Fibroblast of lung (primary cell): ENCODE results near the gene ZNF22. TPM values are rescaled to one million over a fixed set of nuclear protein-coding genes. Genes with fewer than 3 reads are reported as not detected.
A peak's percentile ranks its signal among the peaks of the same experiment; 100 is the strongest.

Experiments used
- DNase-seq, 2 donors: peaks; one replicate each; pipeline versions ENCODE4 v3.0.0 to v3.0.0-alpha.2; 2010; ENCODE audit warnings: low read depth in 2 of 2
- H2AFZ ChIP-seq: 2 replicates; pipeline ENCODE4 v1.5.1; 2012; ENCODE audit warnings: low read length, control low read depth, inconsistent platforms
- H3K27ac ChIP-seq: 2 replicates; pipeline ENCODE4 v1.5.1; 2011; ENCODE audit warnings: low read length, control low read depth; ENCODE audit not compliant: insufficient read depth
- H3K27me3 ChIP-seq: 2 replicates; pipeline ENCODE4 v1.5.1; 2011; ENCODE audit warnings: mild to moderate bottlenecking, low read length; ENCODE audit not compliant: control insufficient read depth, insufficient read depth
- H3K36me3 ChIP-seq: 2 replicates; pipeline ENCODE4 v1.5.1; 2011; ENCODE audit warnings: low read length; ENCODE audit not compliant: control insufficient read depth, insufficient read depth
- H3K4me1 ChIP-seq: 2 replicates; pipeline ENCODE4 v1.5.1; 2011; ENCODE audit warnings: low read length; ENCODE audit not compliant: control insufficient read depth, insufficient read depth; ENCODE audit errors: extremely low read depth
- H3K4me2 ChIP-seq: 2 replicates; pipeline ENCODE4 v1.5.1; 2011; ENCODE audit warnings: low read length, control low read depth; ENCODE audit not compliant: insufficient read depth; ENCODE audit errors: extremely low read depth
- H3K4me3 ChIP-seq, 4 experiments: fragments of 200-600 bp in 1 of 4; sonication (generic) in 1 of 4; replicated peaks in 1 of 4; 2 replicates each; pipeline ENCODE4 v1.5.1; 2011 to 2016; ENCODE audit warnings: low read length in 4 of 4, low read depth in 3 of 4, mild to moderate bottlenecking in 3 of 4, control low read depth in 2 of 4, inconsistent platforms in 1 of 4, mixed read lengths in 1 of 4; ENCODE audit not compliant: insufficient read depth in 1 of 4; ENCODE audit errors: control extremely low read depth in 1 of 4
- H3K79me2 ChIP-seq: 2 replicates; pipeline ENCODE4 v1.5.1; 2012; ENCODE audit warnings: mild to moderate bottlenecking, low read length, inconsistent platforms; ENCODE audit not compliant: control insufficient read depth, insufficient read depth
- H3K9ac ChIP-seq: 2 replicates; pipeline ENCODE4 v1.5.1; 2011; ENCODE audit warnings: mild to moderate bottlenecking, low read length, control low read depth; ENCODE audit not compliant: insufficient read depth
- H3K9me3 ChIP-seq: 2 replicates; pipeline ENCODE4 v1.5.1; 2012; ENCODE audit warnings: low read depth, low read length; ENCODE audit not compliant: control insufficient read depth, insufficient read depth
- H4K20me1 ChIP-seq: 2 replicates; pipeline ENCODE4 v1.5.1; 2011; ENCODE audit warnings: low read length; ENCODE audit not compliant: control insufficient read depth, insufficient read depth; ENCODE audit errors: extremely low read depth
- CTCF ChIP-seq, 2 donors: IDR thresholded peaks in 1 of 2; conservative IDR thresholded peaks in 1 of 2; 1 replicate in 1 of 2; 2 replicates in 1 of 2; pipeline ENCODE4 v1.5.1; 2011 to 2012; ENCODE audit warnings: low read length in 2 of 2, control low read depth in 1 of 2, inconsistent platforms in 1 of 2, low read depth in 1 of 2, mild to moderate bottlenecking in 1 of 2
- EZH2 ChIP-seq: IDR thresholded peaks from 2 replicates; pipeline ENCODE4 v1.5.1; 2012; ENCODE audit warnings: low read length, control low read depth, mild to moderate bottlenecking; ENCODE audit errors: missing control alignments
- polyA minus RNA-seq: library from RNA; depleted of rRNA, polyadenylated mRNA; stranded (reverse); fragments of >200 nt; gene quantifications from 2 replicates; pipeline ENCODE4 v1.2.3, GENCODE V29; 2011; ENCODE audit warnings: low replicate concordance
- polyA plus RNA-seq, 2 donors: library from polyadenylated mRNA; depleted of rRNA in 1 of 2; stranded (reverse) in 1 of 2; unstranded in 1 of 2; fragments of >200 nt; gene quantifications; 2 replicates each; pipeline ENCODE4 v1.2.1, GENCODE V29; 2011 to 2012; ENCODE audit warnings: missing spikeins in 1 of 2
- total RNA-seq: library from RNA; depleted of rRNA; stranded (reverse); fragments of >200 nt; gene quantifications from 2 replicates; pipeline ENCODE4 v1.2.1, GENCODE V29; 2014

Gene ZNF22
- total RNA-seq (14.6 and 23.0 TPM in 2 replicates), polyA plus RNA-seq (10.9 and 16.0 TPM in 2 replicates), polyA minus RNA-seq (0.44 and 0.75 TPM in 2 replicates)
- 11.3 and 14.5 TPM in 2 replicates for polyA plus RNA-seq (2012)

GRCh38 chr10:45000752-45001380, at the start of gene ZNF22:
Gene ZNF22 (plus strand): TSS chr10:45000923. CDS start chr10:45003369, 2,446 bp downstream.
- H3K9ac ChIP-seq = peak within 1 kb of the TSS; percentile 85
- H2AFZ ChIP-seq = peak within 1 kb of the TSS; percentile 85
- peak within 1 kb of the TSS; percentile 88 for H3K27ac ChIP-seq
- peaks cover 2% of the 10 kb centered on the region for H3K36me3 ChIP-seq
- peaks cover 17% of the 10 kb centered on the region for H3K79me2 ChIP-seq
- H3K27me3 ChIP-seq = no peaks in the 10 kb centered on the region
- peaks cover 9% of the 10 kb centered on the region for H3K4me1 ChIP-seq
- peak within 1 kb of the TSS; percentile 53 to 86 (median 66) for H3K4me3 ChIP-seq
- no peaks in the 10 kb centered on the region for H4K20me1 ChIP-seq
- no peak for TF ChIP-seq EZH2
- TF ChIP-seq CTCF (conservative IDR thresholded peaks at IDR 0.05 in 1 of 2, IDR thresholded peaks at IDR 0.05 in 1 of 2; ENCODE audit: low read depth in 1 of 2, low read length in 2 of 2) = no peak
- peak; percentile 71 to 81 for DNase-seq
- peak within 1 kb of the TSS; percentile 98 for H3K4me2 ChIP-seq
- H3K9me3 ChIP-seq = no peaks in the 10 kb centered on the region

GRCh38 chr10:44951576-44952226, 49.0 kb upstream of the ZNF22 start:
- Histone ChIP-seq H2AFZ (no peak overlapping the region), H3K36me3 (no peaks in the 10 kb centered on the region), H3K9ac (no peak overlapping the region), H3K4me2 (no peak overlapping the region), H3K4me1 (no peaks in the 10 kb centered on the region), H3K4me3 (no peak overlapping the region), H3K27me3 (no peaks in the 10 kb centered on the region), H3K9me3 (no peaks in the 10 kb centered on the region), H4K20me1 (no peaks in the 10 kb centered on the region), H3K79me2 (no peaks in the 10 kb centered on the region), H3K27ac (no peak overlapping the region)
- no peak for TF ChIP-seq CTCF (conservative IDR thresholded peaks at IDR 0.05 in 1 of 2, IDR thresholded peaks at IDR 0.05 in 1 of 2; ENCODE audit: low read depth in 1 of 2, low read length in 2 of 2)
- TF ChIP-seq EZH2 = no peak
- DNase-seq = no peak

- TF ChIP-seq CTCF (conservative IDR thresholded peaks at IDR 0.05 in 1 of 2, IDR thresholded peaks at IDR 0.05 in 1 of 2; ENCODE audit: low read depth in 1 of 2, low read length in 2 of 2) = no peak
- TF ChIP-seq EZH2 = no peak
- no peak overlapping the region for H3K27ac ChIP-seq
- no peaks in the 10 kb centered on the region for H3K36me3 ChIP-seq
These were observed 47.9 kb upstream of the ZNF22 start for GRCh38 chr10:44952779-44953231.

More at GRCh38 chr10:44952779-44953231, 47.9 kb upstream of the ZNF22 start:
- no peak overlapping the region for H3K4me3 ChIP-seq
- H3K9ac ChIP-seq = no peak overlapping the region
- H2AFZ ChIP-seq = no peak overlapping the region
- H3K27me3 ChIP-seq = no peaks in the 10 kb centered on the region
- no peaks in the 10 kb centered on the region for H3K79me2 ChIP-seq
- H4K20me1 ChIP-seq = no peaks in the 10 kb centered on the region
- no peaks in the 10 kb centered on the region for H3K9me3 ChIP-seq
- no peak overlapping the region for H3K4me2 ChIP-seq
- H3K4me1 ChIP-seq = no peaks in the 10 kb centered on the region
- no peak for DNase-seq
